ENCODE measurements around the gene TRERF1.

- TF ChIP-seq CTCF (optimal IDR thresholded peaks at IDR 0.05 in 1 of 3, IDR thresholded peaks at IDR 0.05 in 1 of 3, conservative IDR thresholded peaks at IDR 0.05 in 1 of 3; ENCODE audit: extremely low read depth in 1 of 3, insufficient read depth in 2 of 3, low read length in 3 of 3) = no peak
- TF ChIP-seq EZH2 (IDR thresholded peaks at IDR 0.05; ENCODE audit: low read length) = no peak
Observed at GRCh38 chr6:42482174-42482573, 30.4 kb upstream of the TRERF1 start.

Data from keratinocyte (primary cell).